Activated CD4-positive, alpha-beta T cell treated with anti-CD3 and anti-CD28 coated beads for 4 hours (primary cell): Measurements from ENCODE around the gene TIMP3.
"Not testable (repeated sequence)": the region's sequence is repeated elsewhere in the genome, so short reads cannot be mapped to it uniquely, and the experiment has no call there.

Experiments used
- DNase-seq, 2 donors: peaks; one replicate each; pipeline ENCODE4 v3.0.0-alpha.2; 2020

Gene TIMP3

DNA sequence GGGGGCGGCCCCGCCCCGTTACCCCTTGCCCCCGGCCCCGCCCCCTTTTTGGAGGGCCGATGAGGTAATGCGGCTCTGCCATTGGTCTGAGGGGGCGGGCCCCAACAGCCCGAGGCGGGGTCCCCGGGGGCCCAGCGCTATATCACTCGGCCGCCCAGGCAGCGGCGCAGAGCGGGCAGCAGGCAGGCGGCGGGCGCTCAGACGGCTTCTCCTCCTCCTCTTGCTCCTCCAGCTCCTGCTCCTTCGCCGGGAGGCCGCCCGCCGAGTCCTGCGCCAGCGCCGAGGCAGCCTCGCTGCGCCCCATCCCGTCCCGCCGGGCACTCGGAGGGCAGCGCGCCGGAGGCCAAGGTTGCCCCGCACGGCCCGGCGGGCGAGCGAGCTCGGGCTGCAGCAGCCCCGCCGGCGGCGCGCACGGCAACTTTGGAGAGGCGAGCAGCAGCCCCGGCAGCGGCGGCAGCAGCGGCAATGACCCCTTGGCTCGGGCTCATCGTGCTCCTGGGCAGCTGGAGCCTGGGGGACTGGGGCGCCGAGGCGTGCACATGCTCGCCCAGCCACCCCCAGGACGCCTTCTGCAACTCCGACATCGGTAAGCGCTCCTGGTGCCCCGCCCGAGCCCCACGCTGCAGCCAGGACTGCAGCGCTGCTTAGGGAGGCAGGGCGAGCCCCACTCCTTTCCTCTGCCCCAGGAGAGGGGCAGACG, at the start of gene TIMP3:
Gene TIMP3, plus strand, starts transcription at position 169 of the 700 bp plus-strand sequence. Its CDS starts 297 bp downstream, at position 466.
- no peak for DNase-seq

DNA sequence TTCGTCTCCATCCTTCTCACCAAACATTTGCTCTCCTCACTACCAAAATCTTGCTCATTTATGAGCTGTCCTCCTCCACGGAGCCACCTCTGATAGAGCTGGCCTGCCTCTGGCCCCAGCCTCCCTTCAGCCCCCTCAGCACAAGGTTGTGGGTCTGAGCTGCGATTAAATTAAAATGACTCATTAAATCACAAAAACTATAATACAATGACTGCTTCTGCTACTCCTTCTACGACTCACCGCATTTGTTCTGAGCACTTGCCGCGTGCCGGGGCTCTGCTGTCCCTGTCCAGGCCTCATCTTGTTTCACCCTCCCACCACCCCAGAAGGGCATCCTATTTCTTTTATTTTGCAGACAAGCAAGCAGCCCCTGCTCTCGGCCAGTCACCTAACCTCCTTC, 49.2 kb upstream of the TIMP3 start:
- DNase-seq: no peak

DNA sequence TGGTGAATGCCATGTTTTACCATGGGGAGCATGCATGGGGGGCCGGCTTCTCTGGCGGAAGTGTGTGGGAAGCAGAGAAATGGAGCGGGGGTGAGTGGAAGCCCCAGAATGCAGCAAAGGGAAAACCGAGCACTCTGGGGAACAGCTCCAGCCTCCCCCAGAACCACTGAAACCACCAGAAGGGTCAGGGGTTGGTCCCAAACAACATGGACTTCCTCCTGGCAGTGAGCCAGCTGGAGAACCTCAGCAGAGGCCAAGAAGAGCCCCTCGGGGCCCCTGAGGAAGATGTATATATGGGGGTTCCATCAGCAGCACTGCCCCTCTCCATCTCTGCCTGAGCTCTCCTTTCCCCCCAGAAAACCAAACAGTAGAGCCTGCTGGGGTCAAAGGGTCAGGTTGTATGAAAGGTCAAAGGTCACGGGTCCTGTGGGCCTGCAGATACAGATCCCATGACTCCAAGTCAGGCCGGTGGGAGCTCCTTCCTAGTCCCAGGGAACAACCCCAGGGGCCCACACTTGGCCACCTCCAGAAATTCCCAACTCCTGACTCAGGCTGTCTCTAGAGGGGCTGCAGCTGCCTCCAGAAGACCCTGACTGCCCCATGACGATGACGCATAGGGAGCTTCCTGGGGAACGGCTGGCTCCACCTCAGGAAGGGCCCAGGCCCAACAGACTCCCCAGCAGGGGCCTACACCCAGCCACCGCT, 48.5 kb upstream of the TIMP3 start:
- no peak for DNase-seq

DNA sequence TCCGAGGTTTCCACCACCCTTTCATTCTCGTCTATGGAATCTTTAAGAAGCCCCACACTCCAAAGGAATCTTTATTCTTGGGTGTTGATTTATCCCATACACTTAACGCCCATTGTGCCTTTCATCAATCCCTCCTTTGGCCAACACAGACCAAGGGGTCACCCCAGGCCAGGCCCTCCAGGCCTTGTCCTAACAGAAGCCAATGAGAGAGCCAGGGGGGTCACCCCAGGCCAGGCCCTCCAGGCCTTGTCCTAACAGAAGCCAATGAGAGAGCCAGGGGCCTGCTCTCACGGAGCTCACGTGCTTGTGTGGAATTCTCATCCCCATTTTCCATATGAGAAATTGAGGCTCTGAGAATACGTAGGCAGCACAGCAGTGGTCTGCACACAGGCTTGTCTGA, 47.9 kb upstream of the TIMP3 start:
- DNase-seq: no peak

DNA sequence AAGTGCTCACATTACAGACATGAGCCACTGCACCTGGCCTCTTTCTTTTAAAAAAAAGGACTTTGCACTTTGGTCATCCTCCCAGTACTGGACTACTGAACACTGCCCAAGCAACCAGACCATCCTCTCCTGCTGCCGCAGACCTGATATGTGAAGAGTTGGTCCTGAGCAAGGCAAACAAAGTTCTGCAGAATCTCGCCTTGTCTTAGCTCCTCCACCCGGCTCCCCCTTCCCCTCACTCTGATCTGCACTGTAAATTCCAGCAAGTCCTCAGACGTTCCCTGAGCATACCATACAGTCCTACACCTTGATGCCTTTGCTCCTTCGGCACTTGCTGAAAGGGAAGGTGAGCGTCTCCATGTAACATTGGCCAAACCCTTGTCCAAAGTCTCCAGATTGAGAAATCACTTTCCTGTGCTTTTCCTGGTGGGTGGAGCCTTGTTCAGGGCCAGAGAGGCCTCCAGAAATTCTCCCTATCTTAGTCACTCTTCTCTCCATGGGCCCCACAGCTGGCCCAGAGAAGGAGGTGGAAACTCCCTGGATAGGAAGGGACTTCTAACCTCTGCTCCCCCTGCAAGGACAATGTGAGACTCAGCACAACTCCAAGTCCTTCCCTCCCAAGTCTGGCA, 47.0 kb upstream of the TIMP3 start:
- DNase-seq: no peak

DNA sequence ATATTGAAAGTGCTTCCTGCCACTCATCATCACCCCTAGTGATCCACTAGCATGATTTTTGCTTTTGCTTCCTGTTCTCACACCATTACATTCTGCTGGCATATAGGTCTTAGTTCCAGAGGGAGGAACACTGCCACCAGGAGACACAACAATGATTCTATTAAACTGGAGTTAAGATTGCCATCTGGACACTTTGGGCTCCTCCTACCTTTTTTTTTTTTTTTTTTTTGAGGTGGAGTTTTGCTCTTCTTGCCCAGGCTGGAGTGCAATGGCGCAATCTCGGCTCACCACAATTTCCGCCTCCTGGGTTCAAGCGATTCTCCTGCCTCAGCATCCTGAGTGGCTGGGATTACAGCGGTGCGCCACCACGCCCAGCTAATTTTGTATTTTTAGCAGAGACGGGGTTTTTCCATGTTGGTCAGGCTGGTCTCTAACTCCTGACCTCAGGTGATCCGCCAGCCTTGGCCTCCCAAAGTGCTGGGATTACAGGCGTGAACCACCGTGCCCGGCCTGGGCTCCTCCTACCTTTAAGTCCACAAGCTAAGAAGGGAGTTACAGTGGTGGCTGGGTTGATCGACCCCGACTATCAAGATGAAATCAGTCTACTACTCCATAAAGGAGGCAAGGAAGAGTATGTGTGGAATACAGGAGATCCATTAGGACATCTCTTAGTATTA, 44.3 kb upstream of the TIMP3 start:
- not testable (repeated sequence) for DNase-seq

DNA sequence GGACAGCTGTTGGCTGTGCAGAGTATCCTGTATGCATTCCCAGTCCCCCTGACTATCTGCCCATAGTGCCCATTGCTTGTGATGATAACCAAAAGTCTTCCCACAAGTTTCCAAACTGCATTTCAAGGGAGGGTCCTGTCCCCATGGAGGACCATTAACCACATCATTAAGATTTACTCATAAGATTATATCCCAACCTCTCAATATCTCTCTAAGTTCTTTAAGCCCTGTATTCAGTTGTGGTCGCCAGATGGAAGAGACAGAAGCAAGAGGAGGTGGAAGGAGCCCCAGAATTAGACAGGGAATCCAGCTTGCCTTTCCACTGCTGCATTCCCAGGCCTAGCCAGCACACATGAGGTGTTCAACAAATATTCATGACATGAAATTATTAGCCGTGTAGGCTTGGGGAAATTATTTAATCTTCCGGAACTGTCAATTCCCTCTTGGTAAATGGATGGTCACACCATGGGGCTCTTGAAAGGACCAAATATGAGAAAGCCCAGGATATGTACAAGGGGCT, 42.6 kb upstream of the TIMP3 start:
- DNase-seq: no peak

DNA sequence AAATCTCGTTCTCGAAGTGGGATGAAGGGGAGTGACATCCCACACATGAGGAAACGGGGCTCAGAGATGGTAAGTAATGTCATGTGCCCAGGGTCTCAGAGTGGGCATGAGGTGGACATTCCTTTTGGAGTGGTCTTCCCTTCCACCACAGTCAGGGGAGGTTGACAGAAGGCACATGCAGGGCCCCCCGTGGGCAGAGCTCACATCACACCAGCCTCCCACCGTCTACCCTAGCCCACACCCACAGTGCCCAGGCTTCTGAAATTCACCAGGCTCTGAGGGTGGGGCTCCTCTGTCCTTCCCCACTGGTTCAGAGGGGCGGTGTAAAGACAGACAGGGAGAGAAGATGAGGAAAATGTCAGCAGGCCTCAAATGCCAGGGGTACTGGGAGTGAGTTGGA, 41.1 kb upstream of the TIMP3 start:
- DNase-seq: no peak

DNA sequence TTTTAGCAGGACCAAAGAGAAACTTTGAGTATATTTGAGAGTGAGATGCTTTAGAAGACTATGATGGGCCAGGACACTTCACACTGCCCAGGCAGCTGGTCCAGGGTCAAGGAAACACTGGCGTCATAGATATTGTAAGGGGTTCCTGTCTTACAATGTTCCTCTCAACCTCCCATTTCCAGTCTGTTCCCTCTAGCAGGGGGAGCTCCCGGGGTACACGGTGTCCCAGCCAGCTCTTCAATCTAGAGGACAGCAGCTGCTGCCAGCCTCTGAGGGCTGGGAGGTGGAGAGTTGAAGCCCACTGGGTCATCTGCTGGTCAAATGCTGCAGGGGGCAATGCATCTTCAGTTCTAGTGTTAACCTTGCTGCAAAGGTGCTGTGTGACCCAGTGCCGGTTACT, 40.7 kb upstream of the TIMP3 start:
- no peak for DNase-seq

DNA sequence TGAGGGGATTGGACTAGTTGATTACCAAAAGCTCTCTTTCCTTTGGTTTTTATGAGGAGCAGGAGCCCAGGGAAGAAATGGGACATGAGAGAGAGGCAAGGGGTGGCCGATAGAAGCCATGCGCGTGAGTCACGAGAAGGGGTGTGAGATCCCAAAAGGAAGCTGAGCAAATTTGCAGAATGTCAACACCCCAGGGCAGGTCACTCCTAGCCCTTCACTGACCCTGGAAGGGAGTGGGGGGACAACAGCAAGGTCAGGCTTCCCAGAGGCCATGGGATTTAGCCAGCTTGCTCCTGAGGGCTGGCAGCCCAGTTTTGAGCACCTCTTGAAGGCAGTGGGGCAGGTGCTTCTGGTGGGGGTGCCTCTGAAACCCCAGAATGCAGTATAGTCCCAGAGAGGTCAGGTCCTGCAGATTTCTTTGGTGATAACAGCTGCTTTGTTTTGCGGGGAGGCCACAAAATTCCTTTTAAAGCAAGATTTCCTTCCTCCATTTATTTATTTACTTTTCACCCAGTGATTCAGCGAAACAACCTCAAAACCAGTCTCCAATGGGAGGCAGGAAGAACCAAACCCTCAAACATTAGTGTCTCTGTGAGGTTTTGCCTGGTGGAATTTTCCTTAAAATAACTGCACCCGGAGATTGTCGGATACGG, 40.1 kb upstream of the TIMP3 start:
- no peak for DNase-seq

DNA sequence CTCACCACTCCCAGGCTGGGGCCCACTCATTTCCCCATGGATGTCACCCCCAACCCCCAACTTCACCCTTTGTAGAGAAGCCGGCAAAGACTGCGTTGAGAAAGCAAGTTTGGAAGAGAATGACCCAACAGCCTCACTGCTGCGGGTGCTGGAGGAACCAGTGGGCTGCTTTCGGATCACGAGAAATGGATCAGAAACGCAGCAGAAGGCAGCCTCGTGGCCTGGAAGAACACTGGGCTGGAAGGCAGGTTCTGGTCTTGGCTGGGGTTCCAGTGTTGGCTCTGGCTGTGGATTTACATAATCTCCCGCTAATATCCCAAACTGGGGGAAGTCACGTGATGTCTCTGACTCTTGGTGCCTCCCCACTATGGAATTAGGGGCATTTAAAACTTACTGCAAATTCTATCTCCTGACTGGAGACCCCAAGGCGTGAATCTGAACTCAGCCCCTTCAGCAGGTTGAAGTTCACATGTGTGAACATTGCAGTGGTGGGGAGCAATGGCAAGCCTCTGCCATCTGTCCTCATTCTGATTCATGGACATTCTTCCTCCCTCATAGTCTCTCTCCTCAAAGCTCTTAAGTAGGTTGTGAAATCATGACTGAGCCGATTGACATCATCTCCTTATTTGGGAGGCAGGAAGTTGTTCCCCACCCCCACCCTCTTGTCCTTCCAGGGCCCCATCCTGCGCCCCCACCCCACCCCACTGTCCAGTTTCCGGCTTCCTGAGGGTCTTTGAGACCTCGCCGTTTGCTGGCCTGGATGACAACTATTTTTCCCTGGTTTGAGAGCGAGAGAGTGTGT, 37.0 kb upstream of the TIMP3 start:
- no peak for DNase-seq

DNA sequence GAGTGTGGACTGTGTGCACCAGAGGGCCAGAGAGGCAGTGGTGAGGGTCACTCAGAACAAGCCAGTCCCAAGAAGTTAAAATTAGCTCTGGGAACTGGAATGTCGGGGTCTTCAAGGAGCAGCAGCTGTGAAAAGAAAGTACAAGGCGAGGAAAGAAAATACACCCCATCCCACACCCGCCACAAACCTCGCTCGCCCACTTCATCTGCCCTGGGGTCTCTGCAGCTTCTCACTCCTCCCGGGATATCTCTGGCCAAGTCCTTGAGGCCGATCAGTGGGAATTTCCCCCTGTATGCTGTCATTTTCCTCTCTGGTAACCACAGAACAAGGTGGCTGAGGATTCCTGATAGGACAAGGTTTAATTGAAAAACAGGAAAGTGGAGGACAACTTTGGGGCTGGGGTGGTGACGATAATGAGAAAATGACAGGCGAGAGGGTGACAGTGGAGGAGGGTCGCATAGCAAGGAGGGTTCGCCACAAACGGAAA, 36.3 kb upstream of the TIMP3 start:
- DNase-seq: no peak

DNA sequence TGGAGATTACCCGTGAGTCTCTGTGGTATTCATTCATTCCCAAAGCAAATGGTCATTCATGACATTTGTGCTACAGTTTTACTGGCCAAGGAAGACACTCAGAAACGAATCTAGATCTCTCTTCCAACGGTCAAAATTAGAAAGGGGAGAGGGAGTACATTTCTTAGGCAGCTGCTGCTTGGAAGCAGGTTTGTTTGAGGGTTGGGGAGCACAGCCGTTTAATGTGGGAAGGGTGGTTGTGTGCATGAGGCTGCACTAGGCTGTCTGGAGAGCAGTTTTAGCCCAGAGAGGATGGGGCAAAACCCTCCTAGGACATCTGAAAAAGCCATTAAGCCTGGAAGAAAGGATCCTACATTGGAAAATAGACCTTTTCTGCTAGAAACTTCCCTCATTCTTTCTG, 29.7 kb upstream of the TIMP3 start:
- DNase-seq: no peak

DNA sequence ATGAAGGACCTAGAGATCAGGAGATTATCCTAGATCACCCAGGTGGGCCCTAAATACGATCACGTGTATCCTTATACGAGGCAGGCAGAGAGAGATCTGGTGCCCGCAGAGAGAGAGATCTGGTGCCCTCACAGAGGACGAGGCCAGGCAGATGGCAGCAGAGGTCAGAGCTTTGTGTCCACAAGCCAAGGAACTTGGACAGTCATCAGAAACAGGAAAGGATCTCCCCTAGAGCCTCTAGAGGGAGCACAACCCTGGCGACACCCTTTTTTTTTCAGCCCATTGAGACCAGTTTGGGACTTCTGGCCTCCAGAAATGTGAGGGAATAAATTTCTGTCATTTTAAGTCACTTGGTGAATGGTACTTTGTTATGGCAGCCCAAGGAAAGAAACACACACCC, 25.5 kb upstream of the TIMP3 start:
- DNase-seq: no peak

DNA sequence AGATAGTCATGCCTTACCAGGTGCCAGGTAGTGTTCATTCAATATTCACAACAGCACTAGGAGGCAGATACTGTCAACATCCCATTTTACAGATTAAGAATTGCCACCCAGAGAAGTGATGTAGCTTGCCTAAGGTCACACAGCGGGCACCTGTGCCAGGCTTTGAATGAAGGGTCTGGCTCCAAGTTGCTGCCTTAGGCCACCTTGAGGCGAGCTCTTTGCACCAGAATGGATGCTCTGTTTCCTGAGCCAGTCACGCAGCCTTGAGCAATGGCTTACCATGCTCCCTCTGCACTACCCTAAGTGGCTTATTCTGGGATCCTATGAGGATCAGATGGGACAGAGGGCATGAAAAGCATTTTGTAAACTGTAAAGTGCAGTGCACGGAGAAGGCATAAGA, 25.1 kb upstream of the TIMP3 start:
- DNase-seq: no peak

DNA sequence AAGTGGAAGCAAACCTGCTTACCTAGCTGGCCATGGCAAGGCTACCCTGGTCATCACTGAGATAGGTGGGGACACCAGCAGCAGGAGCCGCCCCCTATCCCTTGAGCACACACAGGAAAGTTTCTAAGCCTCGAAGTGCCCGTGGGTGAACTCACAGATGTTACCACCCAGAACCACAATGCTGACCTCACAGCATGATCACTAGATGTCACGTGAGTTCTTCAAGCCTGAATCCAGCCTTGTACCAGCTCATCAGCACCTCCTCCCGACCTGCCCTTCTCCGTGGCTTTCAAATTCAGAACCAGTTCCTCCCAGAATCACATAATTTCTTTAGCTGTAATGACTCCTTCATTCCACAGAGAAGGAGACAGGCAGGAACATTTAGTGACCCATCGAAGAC, 24.7 kb upstream of the TIMP3 start:
- DNase-seq: no peak

DNA sequence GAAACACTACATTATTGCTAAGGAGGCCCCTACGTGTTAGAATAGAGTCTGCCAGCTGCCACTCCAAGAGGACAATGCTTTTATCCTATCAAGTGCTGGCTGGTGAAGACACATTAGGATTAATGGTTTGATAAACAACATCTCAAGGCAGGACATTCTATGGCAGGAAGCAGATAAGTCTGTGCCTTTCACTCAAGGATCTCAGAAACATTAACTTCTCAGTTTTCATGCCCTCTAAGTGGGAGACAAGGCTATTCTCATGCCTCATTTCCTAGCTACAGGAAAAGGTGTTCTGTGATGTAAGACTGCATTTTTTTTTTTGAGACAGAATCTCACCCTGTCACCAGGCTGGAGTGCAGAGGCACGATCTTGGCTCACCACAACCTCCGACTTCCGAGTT, 23.5 kb upstream of the TIMP3 start:
- DNase-seq: no peak

DNA sequence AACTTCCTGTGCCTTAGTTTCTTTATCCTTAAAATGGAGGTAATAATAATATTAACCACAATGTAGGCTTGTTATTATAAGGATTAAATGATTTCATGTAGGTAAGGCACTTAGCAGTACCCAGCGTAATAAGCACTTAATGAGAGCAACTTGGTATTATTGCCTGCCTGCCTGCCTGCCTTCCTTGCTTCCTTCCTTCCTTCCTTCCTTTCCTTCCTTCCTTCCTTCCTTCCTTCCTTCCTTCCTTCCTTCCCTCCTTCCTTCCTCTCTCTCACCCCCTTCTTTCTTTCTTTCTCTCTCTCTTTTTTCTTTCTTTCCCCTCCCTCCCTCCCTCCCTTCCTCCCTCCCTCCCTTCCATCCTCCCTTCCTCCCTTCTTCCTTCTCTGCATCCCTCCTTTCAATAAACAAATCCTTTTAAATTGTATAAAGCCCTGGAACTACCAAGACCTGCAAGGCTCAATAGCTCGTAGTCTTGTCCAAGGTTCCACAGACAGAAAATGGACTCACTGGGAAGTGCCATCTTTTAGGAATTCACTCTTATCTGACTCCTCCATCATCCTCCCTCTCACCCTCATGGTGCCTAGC, 20.7 kb upstream of the TIMP3 start:
- DNase-seq: no peak

DNA sequence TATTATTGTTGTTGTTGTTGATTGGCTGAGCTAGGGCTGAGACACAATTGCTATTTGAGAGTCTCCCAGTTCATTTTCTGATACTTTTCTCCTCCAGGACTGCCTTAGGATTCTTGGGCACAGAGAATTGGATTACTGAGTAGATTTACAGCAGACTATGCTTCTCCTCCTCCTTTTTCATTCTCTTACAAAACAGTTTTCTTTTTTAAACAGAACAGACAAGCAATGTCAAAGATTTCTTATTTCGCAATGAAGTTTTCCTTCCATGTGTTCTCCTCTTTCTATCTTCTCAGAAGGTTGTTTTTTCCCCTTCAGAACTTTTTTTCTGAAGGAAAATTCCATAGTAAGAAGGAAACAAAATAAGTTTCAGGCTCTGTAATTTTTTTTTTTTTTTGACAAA, 19.8 kb upstream of the TIMP3 start:
- no peak for DNase-seq

DNA sequence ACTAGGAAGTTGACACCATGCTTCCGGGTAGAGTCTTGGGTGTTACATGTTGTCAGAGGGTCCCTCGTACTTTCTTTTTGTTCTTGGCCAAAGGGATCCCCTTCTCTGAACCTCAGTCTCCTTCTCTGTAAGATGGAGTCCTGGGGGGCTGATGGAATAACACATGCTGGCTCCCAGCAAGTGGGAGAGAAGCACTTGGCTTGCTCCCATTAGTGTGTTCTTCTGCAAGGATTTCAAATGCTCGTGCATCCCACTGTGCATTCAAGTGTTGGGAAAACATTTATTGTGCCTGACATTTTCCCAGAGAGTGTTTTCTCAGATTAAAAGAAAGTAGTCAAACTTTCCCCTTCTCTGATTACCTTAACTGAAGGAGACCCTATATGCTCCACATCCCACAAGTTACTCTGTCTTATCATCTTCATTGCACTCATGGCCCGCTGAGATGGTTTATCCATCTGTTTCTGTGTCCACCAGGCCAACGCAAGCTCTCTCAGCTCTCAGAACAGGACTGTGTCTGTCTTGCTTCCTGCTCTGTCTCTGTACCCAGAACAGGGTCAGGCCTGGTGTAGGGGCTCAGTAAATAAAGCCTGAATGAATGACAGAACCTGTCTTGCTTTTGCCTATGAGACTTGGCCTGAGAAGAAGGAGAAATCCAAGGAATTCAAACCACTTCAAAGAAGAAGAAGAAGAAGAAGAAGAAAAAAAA, 16.0 kb upstream of the TIMP3 start:
- DNase-seq: no peak

DNA sequence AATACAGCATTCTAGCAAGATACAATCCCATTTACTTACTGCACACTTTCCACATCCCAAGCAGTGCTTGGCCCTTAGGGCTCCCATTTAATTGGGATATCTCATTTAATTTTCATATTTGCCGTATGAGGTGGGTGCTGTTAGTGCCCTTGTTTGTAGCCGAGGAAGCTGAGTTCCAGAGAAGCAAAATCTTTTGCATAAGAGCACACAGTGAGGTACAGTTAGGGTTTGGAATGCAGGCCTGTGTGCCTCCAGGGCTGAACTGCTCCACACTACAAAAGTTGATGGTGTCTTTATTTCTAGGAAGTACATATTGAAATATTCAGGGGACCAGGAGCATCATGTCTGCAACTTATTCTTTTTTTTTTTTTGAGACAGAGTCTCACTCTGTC, 15.5 kb upstream of the TIMP3 start:
- DNase-seq: no peak
